ENCODE results near the gene GPR160. TPM values are rescaled to one million over a fixed set of nuclear protein-coding genes. Genes with fewer than 3 reads are reported as not detected.
A peak's percentile ranks its signal among the peaks of the same experiment; 100 is the strongest.

GPR160 gene, protein sequence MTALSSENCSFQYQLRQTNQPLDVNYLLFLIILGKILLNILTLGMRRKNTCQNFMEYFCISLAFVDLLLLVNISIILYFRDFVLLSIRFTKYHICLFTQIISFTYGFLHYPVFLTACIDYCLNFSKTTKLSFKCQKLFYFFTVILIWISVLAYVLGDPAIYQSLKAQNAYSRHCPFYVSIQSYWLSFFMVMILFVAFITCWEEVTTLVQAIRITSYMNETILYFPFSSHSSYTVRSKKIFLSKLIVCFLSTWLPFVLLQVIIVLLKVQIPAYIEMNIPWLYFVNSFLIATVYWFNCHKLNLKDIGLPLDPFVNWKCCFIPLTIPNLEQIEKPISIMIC
- 2.9 and 4.0 TPM in 2 replicates for polyA plus RNA-seq
- 1.5 and 1.7 TPM in 2 replicates for polyA minus RNA-seq

DNA sequence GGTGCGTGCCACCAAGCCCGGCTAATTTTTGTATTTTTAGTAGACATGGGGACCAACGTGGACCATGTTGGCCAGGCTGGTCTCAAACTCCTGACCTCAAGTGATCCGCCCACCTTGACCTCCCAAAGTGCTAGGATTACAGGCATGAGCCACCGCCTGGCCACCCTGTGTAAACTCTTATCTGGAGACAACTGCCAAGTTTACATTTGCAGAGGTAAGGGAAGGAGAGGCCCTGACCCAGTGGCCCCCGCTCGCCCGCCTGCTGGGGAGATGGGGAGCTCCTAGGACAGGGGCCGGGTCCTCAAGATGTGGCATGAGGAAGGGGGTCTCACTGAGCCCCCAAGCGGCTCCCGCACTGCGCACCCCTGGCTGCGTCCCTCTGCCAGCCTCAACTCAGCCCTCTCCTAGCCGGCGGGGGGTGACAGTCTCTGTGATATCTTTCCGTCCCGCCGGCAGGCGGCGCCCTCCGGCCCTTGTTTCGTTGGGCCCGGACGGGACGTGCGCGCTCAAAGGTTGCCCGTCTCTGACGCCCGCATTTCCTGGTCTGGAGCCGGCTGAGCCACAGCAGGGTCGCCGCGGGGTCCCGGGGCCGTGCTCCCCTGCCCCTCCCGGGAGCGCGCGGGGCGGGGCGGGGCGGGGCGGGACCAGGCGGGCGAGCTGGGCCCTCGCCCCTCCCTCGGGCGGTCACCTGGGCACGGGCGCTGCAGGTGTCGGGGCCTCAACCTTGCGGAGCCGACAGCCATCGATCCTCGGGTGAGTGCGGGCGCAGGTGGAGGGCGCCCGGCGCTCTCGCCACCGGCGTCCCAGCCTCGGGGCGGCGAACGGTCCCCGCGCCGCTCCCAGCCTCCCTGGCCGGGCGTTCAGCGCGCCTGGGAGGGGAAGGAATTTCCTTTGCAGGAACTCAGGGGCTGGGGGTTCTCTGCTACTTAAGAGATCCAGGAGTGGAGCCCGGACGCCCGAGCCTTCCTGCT, at the start of gene GPR160:
TSS of gene GPR160 (plus strand) at position 533 of the 971 bp plus-strand sequence. CDS start 45,978 bp downstream, outside the sequence.
- Histone ChIP-seq H3K27ac (ENCODE audit: low read length) (no peak within 1 kb of the TSS), H2AFZ (ENCODE audit: low read depth, low read length) (peak within 1 kb of the TSS; percentile 33), H3K36me3 (ENCODE audit: insufficient read depth, low read length) (no peaks in the 10 kb centered on the region), H3K9me3 (ENCODE audit: low read length) (no peaks in the 10 kb centered on the region), H3K27me3 (ENCODE audit: insufficient read depth, low read depth, low read length) (peaks cover 38% of the 10 kb centered on the region), H3K9ac (ENCODE audit: low read length) (peak within 1 kb of the TSS; percentile 39), H3K9me2 (ENCODE audit: insufficient read depth, low read length) (no peaks in the 10 kb centered on the region), H3K4me2 (ENCODE audit: low read length) (peak within 1 kb of the TSS; percentile 35), H3K4me3 (ENCODE audit: low read length) (peak within 1 kb of the TSS; percentile 72), H4K20me1 (ENCODE audit: insufficient read depth) (no peaks in the 10 kb centered on the region), H3K79me2 (replicated peaks; ENCODE audit: insufficient read depth, low read length) (no peaks in the 10 kb centered on the region), H3F3A (ENCODE audit: insufficient read depth, low read length, poor library complexity, severe bottlenecking) (no peaks in the 10 kb centered on the region)
- TF ChIP-seq MXI1 (conservative IDR thresholded peaks at IDR 0.05; ENCODE audit: poor library complexity, severe bottlenecking): peak; percentile 32
- TF ChIP-seq POLR2AphosphoS5 (IDR thresholded peaks at IDR 0.05): no peak
- TF ChIP-seq EZH2 (IDR thresholded peaks at IDR 0.05; ENCODE audit: borderline replicate concordance, insufficient read depth, low read length, poor library complexity, severe bottlenecking): no peak
- TF ChIP-seq SMC3 (conservative IDR thresholded peaks at IDR 0.05; ENCODE audit: poor library complexity): peak; percentile 37
- TF ChIP-seq RAD21 (conservative IDR thresholded peaks at IDR 0.05): peak; percentile 39
- TF ChIP-seq, protein P1, sequence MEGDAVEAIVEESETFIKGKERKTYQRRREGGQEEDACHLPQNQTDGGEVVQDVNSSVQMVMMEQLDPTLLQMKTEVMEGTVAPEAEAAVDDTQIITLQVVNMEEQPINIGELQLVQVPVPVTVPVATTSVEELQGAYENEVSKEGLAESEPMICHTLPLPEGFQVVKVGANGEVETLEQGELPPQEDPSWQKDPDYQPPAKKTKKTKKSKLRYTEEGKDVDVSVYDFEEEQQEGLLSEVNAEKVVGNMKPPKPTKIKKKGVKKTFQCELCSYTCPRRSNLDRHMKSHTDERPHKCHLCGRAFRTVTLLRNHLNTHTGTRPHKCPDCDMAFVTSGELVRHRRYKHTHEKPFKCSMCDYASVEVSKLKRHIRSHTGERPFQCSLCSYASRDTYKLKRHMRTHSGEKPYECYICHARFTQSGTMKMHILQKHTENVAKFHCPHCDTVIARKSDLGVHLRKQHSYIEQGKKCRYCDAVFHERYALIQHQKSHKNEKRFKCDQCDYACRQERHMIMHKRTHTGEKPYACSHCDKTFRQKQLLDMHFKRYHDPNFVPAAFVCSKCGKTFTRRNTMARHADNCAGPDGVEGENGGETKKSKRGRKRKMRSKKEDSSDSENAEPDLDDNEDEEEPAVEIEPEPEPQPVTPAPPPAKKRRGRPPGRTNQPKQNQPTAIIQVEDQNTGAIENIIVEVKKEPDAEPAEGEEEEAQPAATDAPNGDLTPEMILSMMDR (IDR thresholded peaks at IDR 0.05; ENCODE audit: poor library complexity, severe bottlenecking): peak; percentile 73
- TF ChIP-seq REST (IDR thresholded peaks at IDR 0.05; ENCODE audit: borderline replicate concordance): no peak
- TF ChIP-seq EP300 (conservative IDR thresholded peaks at IDR 0.05; ENCODE audit: poor library complexity, severe bottlenecking): no peak

DNA sequence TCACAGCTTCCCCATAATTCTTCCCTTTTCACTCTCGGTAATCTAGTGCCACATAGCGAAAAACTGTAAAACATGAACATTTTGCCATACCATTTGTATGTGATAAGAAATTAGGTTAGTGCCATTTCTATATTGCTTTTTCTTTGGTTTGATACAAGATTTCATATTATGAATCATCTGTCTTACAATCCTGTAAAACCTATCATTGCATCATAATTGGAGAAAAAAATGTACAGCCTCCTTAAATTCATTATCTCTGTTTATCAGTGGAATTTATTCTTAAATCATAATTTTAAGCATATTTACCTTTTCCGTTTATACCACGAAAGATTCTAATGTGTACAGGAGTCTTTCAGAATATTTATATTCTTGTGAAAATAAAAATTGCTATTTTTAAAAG, 47.4 kb upstream of the GPR160 start:
- Histone ChIP-seq H3K27me3 (ENCODE audit: insufficient read depth, low read depth, low read length) (no peaks in the 10 kb centered on the region), H3K9me3 (ENCODE audit: low read length) (no peaks in the 10 kb centered on the region), H2AFZ (ENCODE audit: low read depth, low read length) (no peak overlapping the region), H3K9me2 (ENCODE audit: insufficient read depth, low read length) (no peaks in the 10 kb centered on the region), H3K79me2 (replicated peaks; ENCODE audit: insufficient read depth, low read length) (no peaks in the 10 kb centered on the region), H3K4me3 (ENCODE audit: low read length) (no peak overlapping the region), H3K4me2 (ENCODE audit: low read length) (no peak overlapping the region), H4K20me1 (ENCODE audit: insufficient read depth) (no peaks in the 10 kb centered on the region), H3F3A (ENCODE audit: insufficient read depth, low read length, poor library complexity, severe bottlenecking) (no peaks in the 10 kb centered on the region), H3K9ac (ENCODE audit: low read length) (no peak overlapping the region), H3K27ac (ENCODE audit: low read length) (no peak overlapping the region), H3K36me3 (ENCODE audit: insufficient read depth, low read length) (peaks cover 12% of the 10 kb centered on the region)
- no peak for TF ChIP-seq TAF1 (IDR thresholded peaks at IDR 0.05; ENCODE audit: low read depth)
- TF ChIP-seq MXI1 (conservative IDR thresholded peaks at IDR 0.05; ENCODE audit: poor library complexity, severe bottlenecking): no peak
- no peak for TF ChIP-seq SMC3 (conservative IDR thresholded peaks at IDR 0.05; ENCODE audit: poor library complexity)
- TF ChIP-seq EP300 (conservative IDR thresholded peaks at IDR 0.05; ENCODE audit: poor library complexity, severe bottlenecking): no peak
- no peak for TF ChIP-seq REST (IDR thresholded peaks at IDR 0.05; ENCODE audit: borderline replicate concordance)
